HG02678 (cell line): Measurements from ENCODE around the gene SRSF6.
"Not testable (repeated sequence)": the region's sequence is repeated elsewhere in the genome, so short reads cannot be mapped to it uniquely, and the experiment has no call there.

Experiments used
- ATAC-seq: cut with Tn5 transposase; IDR thresholded peaks from one replicate; pipeline ENCODE4 v1.9.1; 2021; ENCODE audit warnings: mild to moderate bottlenecking, moderate library complexity; ENCODE audit not compliant: unreplicated experiment

SRSF6 gene

GRCh38 chr20:43472671-43473380, 15.1 kb downstream of the SRSF6 start:
- no peak for ATAC-seq

GRCh38 chr20:43473381-43473704, 15.6 kb downstream of the SRSF6 start:
- ATAC-seq: no peak

GRCh38 chr20:43477193-43477592, 19.5 kb downstream of the SRSF6 start:
- no peak for ATAC-seq

GRCh38 chr20:43477619-43478018, 19.9 kb downstream of the SRSF6 start:
- no peak for ATAC-seq

- ATAC-seq: no peak
These were observed 32.3 kb downstream of the SRSF6 start for GRCh38 chr20:43490038-43490437.

GRCh38 chr20:43492101-43492500, 34.4 kb downstream of the SRSF6 start:
- ATAC-seq: no peak

- ATAC-seq: no peak
These were observed 37.7 kb downstream of the SRSF6 start for GRCh38 chr20:43495388-43495787.

- not testable (repeated sequence) for ATAC-seq
These were observed 44.3 kb downstream of the SRSF6 start for GRCh38 chr20:43502021-43502420.

- ATAC-seq: no peak
These were observed 48.5 kb downstream of the SRSF6 start for GRCh38 chr20:43506238-43506637.

GRCh38 chr20:43507150-43508080, 49.7 kb downstream of the SRSF6 start, which contains the start of gene L3MBTL1:
TSS of gene L3MBTL1 (plus strand) at chr20:43507697. CDS start at chr20:43513504, 5,807 bp downstream.
- ATAC-seq: no peak

GRCh38 chr20:43508106-43508505, 50.4 kb downstream of the SRSF6 start:
- ATAC-seq: no peak

GRCh38 chr20:43508604-43509040, 50.9 kb downstream of the SRSF6 start:
- no peak for ATAC-seq

- ATAC-seq: no peak
These were observed 54.2 kb downstream of the SRSF6 start for GRCh38 chr20:43511879-43512278.

- no peak for ATAC-seq
These were observed 55.8 kb downstream of the SRSF6 start for GRCh38 chr20:43513372-43513930.
